ENCODE measurements around the gene DIO2.

DIO2 gene

DNA sequence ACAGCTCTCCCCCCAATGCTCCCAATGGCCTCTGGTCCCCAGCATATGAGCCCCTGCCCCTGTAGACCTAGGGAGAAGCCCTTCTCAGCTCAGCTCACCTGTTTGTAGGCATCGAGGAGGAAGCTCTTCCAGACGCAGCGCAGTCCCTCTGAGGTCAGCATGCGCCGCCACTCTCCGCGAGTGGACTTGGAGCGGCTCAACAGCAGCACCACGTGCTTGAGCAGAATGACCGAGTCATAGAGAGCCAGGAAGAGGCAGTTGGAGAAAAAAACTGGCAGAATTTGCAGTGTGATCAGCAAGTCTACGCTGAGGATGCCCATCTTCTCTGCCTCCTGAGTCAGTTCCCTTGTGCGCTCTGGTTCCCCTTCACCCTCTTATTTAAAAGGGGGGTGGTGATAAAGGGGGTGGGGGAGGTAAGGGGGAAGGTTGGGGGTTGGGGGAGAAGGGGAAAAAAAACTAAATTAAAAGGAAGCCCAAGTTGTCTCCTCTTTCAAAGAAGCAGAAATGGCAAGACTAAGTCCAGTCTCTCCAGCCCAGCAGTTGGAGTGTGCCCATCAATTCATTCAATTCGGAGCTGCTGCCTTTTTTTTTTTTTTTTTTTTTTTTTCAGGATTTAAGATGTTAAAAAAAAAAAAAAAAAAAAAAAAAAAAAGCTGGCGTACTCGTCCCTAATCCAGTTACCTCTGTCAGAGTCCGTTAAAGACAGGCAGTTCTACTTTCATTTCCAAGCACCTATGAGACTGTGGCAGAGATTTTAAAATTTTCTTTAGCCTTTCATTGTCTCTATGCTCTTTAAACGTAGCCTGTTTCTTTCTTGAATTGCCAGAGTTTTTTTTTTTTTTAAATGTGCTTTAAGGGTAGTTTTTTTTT, at the start of gene DIO2:
Gene DIO2, minus strand, starts transcription at position 352 of the 870 bp plus-strand sequence. Its CDS starts 32 bp downstream, at position 320.
- peak; percentile 26 for DNase-seq (ENCODE audit: low spot score)

DNA sequence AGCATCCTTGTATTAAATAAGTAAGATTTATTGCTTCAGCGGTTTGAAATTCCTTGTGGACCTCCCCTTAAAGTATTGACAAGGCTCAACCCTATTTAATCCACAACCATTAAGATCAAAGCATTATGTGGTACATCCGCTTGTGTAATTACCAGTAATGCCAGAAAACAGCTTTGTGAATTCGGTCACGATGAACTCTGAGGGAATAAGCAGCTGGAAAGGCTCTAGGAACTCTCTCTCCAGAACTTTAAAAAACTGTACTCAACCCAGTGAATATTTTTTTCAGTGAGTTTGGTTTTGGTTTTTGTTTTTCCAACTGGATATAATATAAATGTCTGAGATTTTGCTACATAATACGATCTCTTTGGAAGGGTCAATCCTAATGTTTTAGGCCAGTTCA, 49.3 kb upstream of the DIO2 start:
- DNase-seq (ENCODE audit: low spot score), result no peak

DNA sequence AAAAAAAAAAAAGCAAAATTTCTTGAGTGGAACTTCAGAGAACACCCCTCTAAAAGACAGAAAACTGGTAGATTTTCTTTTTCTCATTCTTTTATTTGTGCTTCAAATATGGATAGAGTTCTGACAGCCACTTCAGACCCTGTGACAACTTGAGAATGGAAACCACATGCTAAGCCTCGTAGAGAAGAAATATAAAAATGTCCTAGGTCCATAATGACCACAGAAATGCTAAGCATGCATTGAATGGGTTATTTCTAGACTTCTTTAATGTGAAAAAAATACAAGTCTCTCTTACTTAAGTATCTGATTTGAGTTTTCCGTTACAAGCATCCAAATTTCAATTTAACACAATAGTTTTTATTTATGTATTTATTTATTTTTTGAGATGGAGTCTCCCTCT, 28.3 kb upstream of the DIO2 start:
- DNase-seq (ENCODE audit: low spot score), result no peak

DNA sequence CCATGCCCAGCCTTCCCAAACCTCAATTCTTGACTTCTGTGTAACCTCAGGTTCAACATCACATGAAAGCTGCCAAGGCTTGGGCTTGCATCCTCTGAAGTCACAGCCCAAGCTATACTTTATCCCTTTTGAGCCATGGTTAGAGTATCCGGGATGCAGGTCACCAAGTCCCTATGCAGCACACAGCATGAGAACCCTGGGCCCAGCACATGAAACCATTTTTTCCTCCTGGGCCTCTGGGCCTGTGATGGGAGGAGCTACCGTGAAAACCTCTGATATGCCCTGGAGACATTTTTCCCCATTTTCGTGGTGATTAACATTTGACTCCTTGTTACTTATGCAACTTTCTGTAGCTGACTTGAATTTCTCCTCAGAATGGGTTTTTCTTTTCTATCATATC, 25.8 kb upstream of the DIO2 start:
- no peak for DNase-seq (ENCODE audit: low spot score)

DNA sequence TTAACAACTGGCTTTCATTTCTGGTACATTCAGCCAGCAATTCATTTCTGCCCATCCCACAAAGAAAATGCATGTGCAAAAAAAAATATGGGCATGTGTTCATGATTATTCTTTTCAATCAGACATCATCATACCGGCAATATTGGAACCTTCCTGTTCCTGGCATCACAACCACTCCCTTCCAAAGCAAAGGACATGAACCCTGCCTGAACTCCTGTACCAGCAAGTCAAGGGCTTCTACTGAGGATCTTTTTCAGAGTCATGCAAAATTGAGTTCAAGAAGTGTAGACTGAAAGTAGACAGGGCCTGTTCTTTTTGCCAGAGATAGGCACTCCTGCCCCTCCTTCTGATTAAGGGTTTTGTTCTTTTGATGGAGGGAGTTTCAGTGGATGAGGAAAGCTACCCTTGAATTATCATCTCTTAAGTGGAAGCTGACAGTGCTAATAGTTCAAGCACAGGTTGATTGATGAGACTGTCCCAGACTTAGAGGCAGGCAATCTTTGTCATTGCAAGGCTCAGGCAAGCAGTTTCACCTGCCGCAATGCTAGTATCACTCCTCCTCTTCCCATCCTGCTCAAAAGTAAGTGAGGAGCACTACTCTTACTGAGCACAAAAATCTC, 22.3 kb upstream of the DIO2 start:
- DNase-seq (ENCODE audit: low spot score), result no peak

DNA sequence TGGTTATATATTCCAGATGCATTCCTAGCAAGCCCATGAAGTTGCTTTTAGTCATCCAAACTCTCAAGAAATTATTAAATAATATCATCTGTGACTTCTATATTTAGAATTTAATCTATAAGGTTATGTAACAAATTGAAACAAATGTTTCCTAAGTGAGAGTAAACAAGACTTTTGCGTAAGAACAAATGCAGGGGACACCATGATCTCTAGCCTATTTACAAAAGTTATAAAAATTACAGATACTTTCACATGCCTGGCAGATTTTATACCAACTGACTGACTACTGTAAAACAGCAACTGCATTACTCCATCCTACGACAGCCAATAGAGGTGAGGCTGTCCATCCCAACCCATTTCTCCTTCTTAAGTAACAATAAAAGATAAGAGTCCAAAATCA, 20.4 kb upstream of the DIO2 start:
- DNase-seq (ENCODE audit: low spot score), result no peak

DNA sequence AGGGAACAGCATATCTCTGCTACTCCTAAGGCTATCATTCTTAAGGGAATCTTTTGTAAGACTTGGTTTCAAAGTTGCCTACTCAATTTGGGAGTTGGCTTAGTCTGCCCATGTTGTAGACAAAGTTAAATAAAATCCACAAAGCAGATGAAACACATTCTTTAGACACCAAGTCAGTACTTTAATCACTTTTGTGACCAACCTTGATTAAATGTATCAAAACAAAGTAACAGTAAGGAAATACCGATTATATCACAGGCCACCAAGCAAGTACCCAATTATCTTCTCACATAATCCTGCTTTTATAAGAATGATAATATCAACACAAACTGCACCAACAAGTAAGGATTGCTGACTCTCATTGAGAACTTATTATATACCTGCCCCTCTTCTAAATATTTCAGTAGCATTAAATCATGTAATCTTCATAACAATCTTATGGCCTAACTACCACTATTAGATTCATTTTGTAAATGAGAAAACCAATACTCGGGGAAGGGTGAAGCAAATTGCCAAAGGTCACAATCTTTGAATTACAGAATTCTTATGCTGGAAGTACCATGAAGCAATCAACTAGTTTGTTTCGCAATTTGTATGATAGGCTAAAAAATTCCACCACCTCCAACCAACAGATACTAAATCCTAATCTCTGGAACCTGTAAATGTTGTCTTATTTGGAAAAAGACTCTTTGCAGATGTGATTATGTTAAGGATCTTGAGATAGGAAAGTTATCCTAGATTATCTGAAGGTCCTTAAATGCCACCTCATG, 12.6 kb upstream of the DIO2 start:
- no peak for DNase-seq (ENCODE audit: low spot score)

DNA sequence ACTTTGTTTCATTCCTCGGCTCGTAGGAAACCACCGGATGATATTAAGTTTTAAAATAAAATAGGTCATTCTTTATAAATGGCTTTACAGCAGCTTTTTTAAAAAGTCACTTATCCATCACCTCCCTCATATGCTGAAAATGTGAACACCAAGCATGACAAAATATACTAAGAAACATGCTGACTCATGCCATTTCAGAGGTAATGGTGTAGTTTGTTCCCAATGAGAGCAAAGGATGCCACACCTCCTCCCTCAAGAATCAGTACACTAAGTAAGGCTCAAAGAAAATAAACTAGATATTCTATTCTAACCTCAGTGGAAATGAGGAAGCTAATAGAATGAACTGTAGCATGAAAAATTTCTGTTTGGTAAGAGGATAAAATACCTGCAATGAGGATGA, 5.5 kb upstream of the DIO2 start:
- peak; percentile 23 for DNase-seq (ENCODE audit: low spot score)

DNA sequence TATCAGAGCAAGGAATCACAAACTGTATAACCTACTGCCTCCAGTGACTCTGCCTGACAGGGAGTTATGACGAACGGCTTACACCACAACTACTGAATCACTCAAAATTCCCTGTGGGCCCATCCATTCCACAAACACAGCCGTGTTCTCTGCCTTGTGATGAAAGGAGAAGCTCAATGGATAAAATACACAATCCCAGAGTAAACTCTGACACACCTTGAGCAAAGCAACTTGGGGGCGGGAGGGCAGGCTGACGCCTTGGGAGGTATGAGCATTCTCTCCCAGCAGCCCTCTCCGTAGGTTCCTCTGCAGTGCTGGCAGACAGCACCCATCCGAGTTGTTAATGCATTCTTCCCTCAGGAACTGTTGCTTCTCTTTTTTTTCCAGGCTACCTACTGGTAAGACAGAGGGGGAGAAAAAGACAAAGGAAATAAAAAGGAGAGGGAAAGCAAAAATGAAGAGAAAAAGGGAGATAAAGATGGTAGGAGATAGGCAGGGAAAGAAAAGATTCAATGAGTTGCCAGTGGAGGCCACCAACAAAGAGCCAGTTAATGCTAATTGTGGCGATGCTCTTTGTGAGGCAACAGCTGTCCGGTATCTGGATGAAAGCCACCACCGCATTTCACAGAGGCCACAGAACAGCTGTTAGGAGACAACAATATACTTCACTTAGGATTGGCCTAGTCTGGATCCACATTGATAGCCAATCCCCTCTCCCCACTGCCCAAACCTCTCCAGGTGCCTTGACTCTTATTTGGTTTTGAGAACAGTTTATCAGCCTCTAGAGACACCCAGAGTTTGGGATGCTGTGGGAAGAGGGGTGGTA, 4.7 kb upstream of the DIO2 start:
- DNase-seq (ENCODE audit: low spot score), result no peak

DNA sequence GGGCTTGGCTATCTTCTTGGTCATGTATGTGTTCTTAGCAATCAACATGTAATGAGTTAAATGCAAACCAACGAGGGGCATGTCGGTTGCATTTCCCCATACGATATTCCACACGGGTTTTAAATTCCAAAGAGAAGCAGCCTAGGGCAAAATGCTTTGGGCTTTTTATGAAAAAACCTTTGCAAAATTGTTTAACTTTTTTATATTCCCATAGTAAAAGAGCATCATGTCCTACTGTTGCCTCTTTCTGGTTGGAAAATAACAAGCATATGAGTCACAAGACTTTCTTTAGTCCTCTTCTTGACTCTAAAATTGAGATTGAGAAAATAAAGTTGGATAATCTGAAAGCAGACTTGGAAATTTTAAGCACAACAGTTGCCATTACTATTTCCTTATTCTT, 3.8 kb upstream of the DIO2 start:
- DNase-seq (ENCODE audit: low spot score), result no peak

DNA sequence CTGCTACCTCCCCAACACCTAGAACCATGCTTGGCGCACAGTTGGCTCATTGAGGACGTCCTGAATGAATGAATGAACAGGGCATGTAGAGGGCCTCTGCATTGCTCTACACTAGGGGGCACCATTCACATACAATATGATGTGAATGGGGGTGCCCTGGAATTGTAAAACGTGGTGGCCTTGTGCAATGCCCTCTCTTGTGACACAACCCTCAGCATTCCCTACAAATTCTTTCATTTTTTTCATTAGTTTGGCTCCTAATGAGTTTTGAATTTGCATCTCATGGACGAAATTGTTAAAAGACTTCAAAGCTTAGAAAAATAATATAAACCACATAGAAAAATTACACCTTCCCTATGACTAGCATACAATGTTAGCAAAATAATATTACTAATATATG, 2.3 kb upstream of the DIO2 start:
- DNase-seq (ENCODE audit: low spot score), result peak; percentile 64

DNA sequence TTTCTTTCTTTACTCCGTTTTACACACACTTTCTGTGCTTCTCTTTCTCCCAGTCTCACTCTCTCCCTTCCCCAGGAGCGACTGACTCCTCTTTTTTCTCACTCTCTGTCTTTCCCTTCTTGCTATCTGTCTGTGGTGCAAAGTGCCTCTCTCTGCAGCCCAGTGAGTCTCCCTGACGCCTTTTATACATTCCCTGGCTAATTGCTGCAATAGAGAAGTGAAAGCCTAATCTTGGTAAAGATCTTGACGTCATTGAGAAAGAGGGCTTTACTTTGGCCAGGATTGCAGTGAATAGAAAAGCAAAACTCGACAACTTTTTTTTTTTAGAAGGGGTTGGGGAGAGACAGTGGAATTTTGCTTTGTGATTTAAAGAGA, 706 bp upstream of the DIO2 start:
- DNase-seq (ENCODE audit: low spot score), result peak; percentile 1

DNA sequence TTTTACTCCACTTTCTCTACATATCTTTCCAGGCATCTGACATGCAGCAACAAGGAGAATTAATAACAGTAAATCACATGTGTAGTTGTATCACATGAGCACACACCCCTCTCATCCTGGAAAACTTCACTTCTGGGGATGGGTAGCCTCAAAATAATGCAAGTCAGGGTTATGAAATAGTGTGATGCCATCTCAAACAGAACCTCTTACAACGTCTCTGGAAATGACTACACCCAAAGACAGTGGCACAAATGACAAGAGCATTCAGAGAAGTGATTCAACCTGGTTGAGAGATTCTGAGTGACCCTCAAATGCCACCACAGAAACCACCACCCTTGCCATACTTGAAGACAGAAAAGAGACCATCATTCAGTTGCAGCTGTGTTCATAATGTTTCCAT, 2.8 kb downstream of the DIO2 start:
- DNase-seq (ENCODE audit: low spot score), result no peak

DNA sequence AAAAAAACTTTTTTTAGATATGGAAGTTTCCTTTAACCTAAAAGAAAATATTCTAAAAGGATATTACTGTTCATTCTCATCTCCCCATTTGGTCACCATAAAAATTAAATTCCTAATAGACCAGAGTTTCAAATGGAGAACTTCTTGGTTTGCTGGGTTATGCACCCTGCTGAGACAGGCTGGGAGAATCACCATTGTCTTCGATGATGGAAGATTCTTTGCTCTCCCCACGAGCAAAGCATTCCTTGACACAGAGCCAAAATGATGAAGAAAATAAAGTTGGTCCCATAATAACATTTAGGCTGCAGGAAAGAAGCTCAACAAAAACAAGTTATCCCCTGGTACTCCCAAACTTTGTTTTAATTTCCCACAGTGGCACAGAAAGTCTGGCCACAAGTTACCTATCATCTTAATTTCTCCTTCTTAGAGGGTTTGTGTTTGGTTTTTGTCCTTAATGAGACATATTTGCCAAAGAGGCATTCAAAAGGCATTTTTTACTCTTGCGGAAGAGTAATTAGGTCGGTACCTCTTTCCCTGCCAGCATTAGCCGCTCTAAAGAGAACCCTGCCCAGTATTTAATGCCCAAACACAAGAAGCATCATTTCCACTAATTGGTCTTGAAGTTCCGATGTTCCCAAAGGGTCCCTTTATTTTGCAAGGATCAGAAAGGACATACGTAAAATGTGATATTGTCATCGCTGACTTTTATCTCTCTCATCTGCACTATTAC, 4.8 kb downstream of the DIO2 start:
- no peak for DNase-seq (ENCODE audit: low spot score)

DNA sequence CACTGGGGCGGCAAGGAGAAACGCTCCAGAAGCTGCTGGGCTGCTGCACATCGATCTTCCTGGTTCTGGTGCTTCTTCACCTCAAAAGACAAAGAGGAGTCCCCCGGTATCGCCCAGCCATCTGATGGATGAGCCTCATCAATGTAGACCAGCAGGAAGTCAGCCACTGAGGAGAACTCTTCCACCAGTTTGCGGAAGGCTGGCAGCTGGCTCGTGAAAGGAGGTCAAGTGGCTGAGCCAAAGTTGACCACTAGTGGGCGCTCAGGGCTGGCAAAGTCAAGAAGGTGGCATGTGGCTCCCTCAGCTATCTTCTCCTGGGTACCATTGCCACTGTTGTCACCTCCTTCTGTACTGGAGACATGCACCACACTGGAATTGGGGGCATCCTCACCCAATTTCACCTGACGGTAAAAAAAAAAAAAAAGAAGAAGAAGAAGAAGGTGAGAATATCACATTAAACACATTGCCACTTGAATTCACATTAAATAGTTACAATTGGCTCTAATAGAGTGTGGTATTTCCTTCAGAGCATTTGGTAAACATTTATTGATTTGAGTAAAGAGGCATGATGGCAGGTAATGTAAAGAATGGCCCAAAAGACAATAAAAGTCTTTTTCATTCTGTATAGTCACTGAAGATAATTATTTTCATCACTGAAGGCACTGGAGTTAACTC, 8.3 kb downstream of the DIO2 start:
- DNase-seq (ENCODE audit: low spot score), result peak; percentile 11

DNA sequence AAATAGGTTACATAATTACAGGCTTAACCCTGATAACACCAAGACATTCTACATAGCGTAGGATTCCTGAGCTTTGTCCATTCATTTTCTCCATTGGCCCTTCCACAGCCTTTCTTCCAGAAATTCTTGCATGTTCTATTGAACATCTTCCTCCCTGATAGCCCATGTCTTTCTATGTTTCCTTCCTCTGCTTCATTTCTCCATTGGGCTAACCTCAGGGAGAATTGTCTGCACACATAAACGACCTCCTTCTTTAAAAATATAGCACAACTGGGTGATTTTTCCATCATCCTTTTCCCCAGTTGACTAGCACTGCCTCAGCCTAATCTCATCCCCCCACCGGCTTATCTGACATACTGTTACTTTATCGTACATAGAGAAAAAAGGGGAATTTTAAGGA, 11.2 kb downstream of the DIO2 start:
- no peak for DNase-seq (ENCODE audit: low spot score)

DNA sequence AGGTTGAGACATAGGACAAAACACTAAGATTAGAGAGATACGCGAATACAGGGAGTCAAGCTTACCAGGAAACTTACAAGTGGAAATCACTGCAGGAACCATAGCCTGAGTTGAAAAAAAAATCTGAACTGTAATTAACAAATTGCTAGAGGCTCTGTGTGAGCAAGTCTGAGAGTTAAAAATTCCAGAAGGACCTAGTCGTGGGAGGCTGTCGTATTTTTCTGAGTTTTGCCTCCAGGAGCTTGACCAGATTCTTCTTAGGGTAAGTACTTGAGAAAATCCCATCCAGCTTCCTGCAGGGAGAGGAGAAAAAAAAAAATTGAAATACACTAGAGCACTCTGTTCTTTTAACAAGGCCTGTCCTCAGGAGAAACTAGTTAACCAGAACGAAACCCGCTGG, 22.7 kb downstream of the DIO2 start:
- DNase-seq (ENCODE audit: low spot score), result no peak

DNA sequence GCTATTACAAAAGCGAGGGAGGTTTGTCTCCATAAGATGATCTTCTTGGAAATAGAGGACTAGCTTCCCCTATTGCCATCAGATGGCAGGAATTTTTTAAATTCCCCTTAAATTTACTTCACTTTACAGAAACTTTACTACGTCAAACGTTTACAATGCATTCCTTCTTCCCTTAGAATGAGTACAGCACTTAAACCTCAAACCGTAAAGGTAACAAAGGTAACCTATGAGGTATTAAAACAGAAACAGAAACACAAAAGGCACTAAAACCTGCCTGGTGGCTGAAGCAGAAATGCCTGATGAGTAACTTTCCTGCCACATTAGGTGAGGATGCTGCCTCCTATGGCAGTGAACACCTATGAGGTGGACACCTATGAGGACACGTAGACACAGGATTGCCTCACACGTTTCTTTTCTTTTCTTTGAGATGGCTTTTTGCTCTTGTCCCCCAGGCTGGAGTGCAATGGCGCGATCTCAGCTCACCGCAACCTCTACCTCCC, 25.0 kb downstream of the DIO2 start:
- DNase-seq (ENCODE audit: low spot score), result no peak

DNA sequence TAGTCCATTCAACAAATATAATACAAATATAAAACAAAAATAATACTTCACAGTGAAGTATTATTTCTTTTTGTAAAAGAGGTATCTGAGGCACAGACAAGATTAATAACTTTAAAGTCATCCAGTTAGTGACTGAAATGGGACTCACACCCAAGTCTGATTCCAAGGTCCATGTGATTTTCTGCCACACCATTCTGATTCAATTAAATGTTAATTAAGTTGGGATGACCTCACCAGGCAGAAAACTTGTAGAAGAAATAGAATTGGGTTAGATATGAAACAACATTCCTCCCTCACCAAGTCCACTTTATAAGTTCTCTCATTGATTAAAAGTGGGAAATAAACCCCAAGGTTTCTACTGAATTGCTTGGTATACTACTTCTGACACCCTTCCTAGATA, 34.4 kb downstream of the DIO2 start:
- no peak for DNase-seq (ENCODE audit: low spot score)

DNA sequence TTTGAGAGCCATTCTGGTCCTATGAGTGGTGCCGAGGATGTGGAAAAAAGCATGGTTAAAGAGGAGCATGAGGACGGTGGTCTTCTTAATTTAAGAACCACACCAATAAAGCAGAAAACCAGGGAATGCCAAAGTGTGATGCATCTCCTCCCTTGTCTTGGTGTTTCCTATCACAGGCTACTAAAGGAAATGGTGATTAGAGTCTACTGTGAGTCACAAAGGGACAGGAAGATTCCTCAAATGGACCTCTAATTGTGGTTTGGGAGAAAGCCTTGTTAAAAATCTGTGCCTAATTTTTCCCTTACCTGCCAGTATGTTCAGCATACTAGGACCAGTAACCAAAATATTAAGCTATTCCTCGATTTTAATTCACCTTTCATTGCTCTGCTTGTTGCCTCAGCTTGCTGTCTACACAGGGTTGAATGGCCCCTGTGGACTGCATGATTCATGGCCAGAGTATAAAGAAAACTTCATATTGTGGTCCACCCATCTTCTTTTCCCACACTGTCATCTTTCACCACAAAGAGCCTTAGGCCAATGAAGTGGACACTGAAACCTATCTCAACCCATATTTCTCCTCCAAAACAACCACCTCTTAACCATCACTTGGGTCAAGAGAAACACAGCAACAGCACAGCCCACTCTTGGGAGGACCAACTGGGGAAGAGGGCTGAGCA, 38.8 kb downstream of the DIO2 start:
- no peak for DNase-seq (ENCODE audit: low spot score)
